HG02678 (cell line): ENCODE data around the gene VCY.
"Not testable (repeated sequence)": the region's sequence is repeated elsewhere in the genome, so short reads cannot be mapped to it uniquely, and the experiment has no call there.

ENCODE experiments used
- ATAC-seq: cut with Tn5 transposase; IDR thresholded peaks from one replicate; pipeline ENCODE4 v1.9.1; 2021; ENCODE audit warnings: mild to moderate bottlenecking, moderate library complexity; ENCODE audit not compliant: unreplicated experiment

The VCY gene

GRCh38 chrY:13986373-13986772 is at the start of gene VCY:
VCY (minus strand) TSS chrY:13986473; CDS start chrY:13986440, 33 bp downstream.
- not testable (repeated sequence) for ATAC-seq

GRCh38 chrY:14030395-14030794 is 44.1 kb upstream of the VCY start:
- ATAC-seq: not testable (repeated sequence)

GRCh38 chrY:14011916-14012315 is 25.6 kb upstream of the VCY start:
- not testable (repeated sequence) for ATAC-seq

GRCh38 chrY:13942406-13942805 is 43.9 kb downstream of the VCY start:
- ATAC-seq: not testable (repeated sequence)
